GM23338 (cell line): ENCODE measurements around the gene TMEM185A. TPM values are rescaled to one million over a fixed set of nuclear protein-coding genes. Genes with fewer than 3 reads are reported as not detected.

Source experiments
- ATAC-seq: fragments of 200-7000 bp; cut with Tn5 transposase; 3 replicates; pipeline ENCODE4 v1.9.1; 2020
- DNase-seq: peaks from one replicate; pipeline ENCODE4 v3.0.0-alpha.2; 2015; ENCODE audit warnings: low spot score
- H2AFZ ChIP-seq: fragments of 200-600 bp; sonication (generic); 2 replicates; pipeline ENCODE4 v1.8.0; 2016; ENCODE audit warnings: antibody characterized with exemption, mild to moderate bottlenecking, moderate library complexity
- H3F3A ChIP-seq: fragments of 200-600 bp; sonication (generic); replicated peaks from 2 replicates; pipeline ENCODE4 v1.8.0; 2017; ENCODE audit warnings: antibody characterized with exemption, mixed run types, low read depth
- H3K27ac ChIP-seq: fragments of 200-600 bp; sonication (generic); 2 replicates; pipeline ENCODE4 v1.6.1; 2016; ENCODE audit warnings: low read depth
- H3K27me3 ChIP-seq: fragments of 200-600 bp; sonication (generic); 2 replicates; pipeline ENCODE4 v1.8.0; 2016; ENCODE audit warnings: mild to moderate bottlenecking, mixed run types, moderate library complexity; ENCODE audit not compliant: insufficient read depth
- H3K36me3 ChIP-seq: fragments of 200-600 bp; sonication (generic); 2 replicates; pipeline ENCODE4 v1.8.0; 2016; ENCODE audit warnings: mild to moderate bottlenecking; ENCODE audit not compliant: insufficient read depth
- H3K4me1 ChIP-seq: fragments of 200-600 bp; sonication (generic); 2 replicates; pipeline ENCODE4 v1.8.0; 2016; ENCODE audit warnings: mild to moderate bottlenecking, moderate library complexity; ENCODE audit not compliant: insufficient read depth
- H3K4me2 ChIP-seq: fragments of 200-600 bp; sonication (generic); 2 replicates; pipeline ENCODE4 v1.7.1; 2017; ENCODE audit warnings: mixed run types
- H3K4me3 ChIP-seq: fragments of 200-600 bp; sonication (generic); 2 replicates; pipeline ENCODE4 v1.6.1; 2016; ENCODE audit warnings: mixed run types
- H3K79me2 ChIP-seq: fragments of 200-600 bp; sonication (generic); replicated peaks from 2 replicates; pipeline ENCODE4 v1.8.0; 2017; ENCODE audit warnings: mild to moderate bottlenecking; ENCODE audit not compliant: insufficient read depth
- H3K9me2 ChIP-seq: fragments of 200-600 bp; sonication (generic); 2 replicates; pipeline ENCODE4 v1.8.0; 2017; ENCODE audit not compliant: insufficient read depth
- H4K20me1 ChIP-seq: fragments of 200-600 bp; sonication (generic); replicated peaks from 2 replicates; pipeline ENCODE4 v1.8.0; 2017; ENCODE audit warnings: mild to moderate bottlenecking; ENCODE audit not compliant: insufficient read depth
- H3K27ac Mint-ChIP-seq: 2 replicates; pipeline ENCODE4 v1.8.0; 2020; ENCODE audit warnings: inconsistent platforms, mild to moderate bottlenecking, moderate library complexity, mixed read lengths
- H3K27me3 Mint-ChIP-seq: 3 replicates; pipeline ENCODE4 v1.8.0; 2022; ENCODE audit warnings: low read depth, mild to moderate bottlenecking, moderate library complexity, mixed read lengths, inconsistent platforms; ENCODE audit not compliant: insufficient read depth, poor library complexity
- H3K36me3 Mint-ChIP-seq: 3 replicates; pipeline ENCODE4 v1.8.0; 2021; ENCODE audit warnings: low read depth, mild to moderate bottlenecking, inconsistent platforms, moderate library complexity, mixed read lengths
- H3K4me1 Mint-ChIP-seq: 3 replicates; pipeline ENCODE4 v1.8.0; 2020; ENCODE audit warnings: mild to moderate bottlenecking, inconsistent platforms, mixed read lengths
- H3K4me3 Mint-ChIP-seq: 3 replicates; pipeline ENCODE4 v1.8.0; 2021; ENCODE audit warnings: moderate library complexity, mild to moderate bottlenecking, inconsistent platforms, mixed read lengths
- H3K9me3 Mint-ChIP-seq: 3 replicates; pipeline ENCODE4 v1.8.0; 2020; ENCODE audit warnings: moderate library complexity, mild to moderate bottlenecking, inconsistent platforms, mixed read lengths
- CREB1 ChIP-seq: fragments of 250-450 bp; sonication (Bioruptor Pico); IDR thresholded peaks from 2 replicates; pipeline ENCODE4 v1.5.0; 2020; ENCODE audit warnings: low read depth, mild to moderate bottlenecking, moderate library complexity
- CTCF ChIP-seq, 2 experiments: fragments of 200-600 bp in 1 of 2; sonication (generic) in 1 of 2; conservative IDR thresholded peaks; 2 replicates each; pipeline versions ENCODE4 v1.5.1 to v1.6.1; 2016 to 2017; ENCODE audit warnings: antibody characterized with exemption in 2 of 2, low read depth in 2 of 2, mild to moderate bottlenecking in 2 of 2, moderate library complexity in 1 of 2
- EZH2 ChIP-seq: fragments of 200-600 bp; sonication (generic); IDR thresholded peaks from one replicate; pipeline ENCODE4 v1.8.0; 2017; ENCODE audit warnings: antibody characterized with exemption, mild to moderate bottlenecking, low read depth; ENCODE audit not compliant: unreplicated experiment
- JUNB ChIP-seq: IDR thresholded peaks from one replicate; pipeline ENCODE4 v1.6.1; 2016; ENCODE audit warnings: antibody characterized with exemption; ENCODE audit not compliant: unreplicated experiment
- POLR2AphosphoS5 ChIP-seq: IDR thresholded peaks from 2 replicates; pipeline ENCODE4 v1.6.1; 2016; ENCODE audit warnings: antibody characterized with exemption, low read depth
- ZNF331 ChIP-seq: fragments of 250-450 bp; sonication (Bioruptor Pico); IDR thresholded peaks from 2 replicates; pipeline ENCODE4 v1.5.0; 2020; ENCODE audit warnings: low read depth, mild to moderate bottlenecking, moderate library complexity
- long read RNA-seq: library from polyadenylated mRNA; unstranded; transcript quantifications from one replicate; pipeline ENCODE4 v2.0.0, GENCODE V29; 2020; ENCODE audit not compliant: unreplicated experiment
- polyA plus RNA-seq: library from polyadenylated mRNA; unstranded; fragments of >200 nt; fragmentation: Nextera tagmentation; extraction: Ambion mirVana; gene quantifications from 2 replicates; pipeline ENCODE4 v1.2.1, GENCODE V29; 2016
- total RNA-seq: library from RNA; depleted of rRNA; stranded (reverse); fragments of >200 nt; shearing (Covaris generic); gene quantifications from 2 replicates; pipeline ENCODE4 v1.2.3, GENCODE V29; 2014; rRNA removed
- TF ChIP-seq, protein P1 (sequence below): IDR thresholded peaks from one replicate; pipeline ENCODE4 v1.6.1; 2018; ENCODE audit warnings: antibody characterized with exemption; ENCODE audit not compliant: unreplicated experiment
- TF ChIP-seq, protein P2 (sequence below): IDR thresholded peaks from 2 replicates; pipeline ENCODE4 v1.6.1; 2016; ENCODE audit warnings: antibody characterized with exemption

The TMEM185A gene
- total RNA-seq (16.7 and 18.1 TPM in 2 replicates), polyA plus RNA-seq (9.3 and 14.1 TPM in 2 replicates)
- long read RNA-seq, partial matches to known transcripts: 1 of 5 reads
- long read RNA-seq, other reads (novel, unspliced or antisense): 2 of 5 reads

DNA sequence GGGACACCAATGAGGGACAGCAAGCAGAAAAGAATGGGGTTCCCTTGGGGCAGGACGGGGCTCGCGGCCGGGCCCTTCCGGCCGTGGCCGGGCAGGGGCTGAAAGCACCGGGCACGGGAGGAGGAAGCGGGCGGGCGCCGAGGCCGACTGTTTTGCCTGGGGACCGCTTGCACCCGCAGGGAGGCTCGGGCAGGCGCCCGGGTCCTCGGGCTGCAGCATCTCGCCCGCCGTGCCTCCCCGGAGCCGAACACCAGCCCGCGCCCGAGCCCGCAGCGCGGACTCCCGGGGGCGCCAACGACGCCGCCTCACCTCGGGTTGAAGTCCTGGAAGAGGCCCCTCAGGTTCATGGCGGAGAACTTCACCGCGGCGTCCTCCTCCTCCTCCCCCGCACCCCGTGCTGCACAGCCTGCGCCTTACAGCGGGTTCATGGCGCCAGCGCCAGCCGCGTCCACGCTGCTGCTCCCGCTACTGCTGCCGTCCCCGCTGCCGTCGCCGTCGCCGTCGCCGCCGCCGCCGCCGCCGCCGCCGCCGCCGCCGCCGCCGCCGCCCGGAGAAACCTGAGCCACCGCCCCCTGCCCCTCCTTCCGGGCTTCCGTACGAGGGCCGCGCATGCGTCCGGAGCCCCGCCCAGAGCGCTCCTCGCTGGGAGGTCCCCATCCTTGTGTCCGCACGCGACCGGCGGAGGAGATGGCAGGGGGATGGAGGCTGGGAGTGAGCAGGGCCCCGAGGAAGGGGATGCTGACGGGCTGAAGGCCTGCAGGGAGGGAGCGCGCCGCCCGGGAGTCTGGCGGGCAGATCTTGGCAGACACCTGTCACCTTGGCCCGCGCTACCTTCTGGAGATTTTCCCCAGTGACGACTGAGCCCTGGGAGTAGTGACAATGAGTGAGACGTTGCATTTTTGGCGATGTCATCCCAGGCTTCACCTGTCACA, at the start of gene TMEM185A:
TSS of gene TMEM185A (minus strand) at position 559 of the 932 bp plus-strand sequence. CDS start at position 347, 212 bp downstream.
- Histone ChIP-seq H3K27me3 (peaks cover 11% of the 10 kb centered on the region), H2AFZ (no peak within 1 kb of the TSS), H3K4me1 (0 out of 2 replicates have a peak, but pooled peaks cover 8% of the 10 kb centered on the region), H3K36me3 (no peaks in the 10 kb centered on the region), H3K79me2 (peaks cover 33% of the 10 kb centered on the region), H3K4me3 (peak within 1 kb of the TSS; percentile 65), H3K4me2 (peak within 1 kb of the TSS; percentile 86), H3F3A (no peaks in the 10 kb centered on the region), H4K20me1 (0 out of 2 replicates have a peak, but pooled peaks cover 3% of the 10 kb centered on the region), H3K27ac (no peak within 1 kb of the TSS), H3K9me2 (no peaks in the 10 kb centered on the region)
- TF ChIP-seq POLR2AphosphoS5: peak; percentile 56
- TF ChIP-seq, protein P1, sequence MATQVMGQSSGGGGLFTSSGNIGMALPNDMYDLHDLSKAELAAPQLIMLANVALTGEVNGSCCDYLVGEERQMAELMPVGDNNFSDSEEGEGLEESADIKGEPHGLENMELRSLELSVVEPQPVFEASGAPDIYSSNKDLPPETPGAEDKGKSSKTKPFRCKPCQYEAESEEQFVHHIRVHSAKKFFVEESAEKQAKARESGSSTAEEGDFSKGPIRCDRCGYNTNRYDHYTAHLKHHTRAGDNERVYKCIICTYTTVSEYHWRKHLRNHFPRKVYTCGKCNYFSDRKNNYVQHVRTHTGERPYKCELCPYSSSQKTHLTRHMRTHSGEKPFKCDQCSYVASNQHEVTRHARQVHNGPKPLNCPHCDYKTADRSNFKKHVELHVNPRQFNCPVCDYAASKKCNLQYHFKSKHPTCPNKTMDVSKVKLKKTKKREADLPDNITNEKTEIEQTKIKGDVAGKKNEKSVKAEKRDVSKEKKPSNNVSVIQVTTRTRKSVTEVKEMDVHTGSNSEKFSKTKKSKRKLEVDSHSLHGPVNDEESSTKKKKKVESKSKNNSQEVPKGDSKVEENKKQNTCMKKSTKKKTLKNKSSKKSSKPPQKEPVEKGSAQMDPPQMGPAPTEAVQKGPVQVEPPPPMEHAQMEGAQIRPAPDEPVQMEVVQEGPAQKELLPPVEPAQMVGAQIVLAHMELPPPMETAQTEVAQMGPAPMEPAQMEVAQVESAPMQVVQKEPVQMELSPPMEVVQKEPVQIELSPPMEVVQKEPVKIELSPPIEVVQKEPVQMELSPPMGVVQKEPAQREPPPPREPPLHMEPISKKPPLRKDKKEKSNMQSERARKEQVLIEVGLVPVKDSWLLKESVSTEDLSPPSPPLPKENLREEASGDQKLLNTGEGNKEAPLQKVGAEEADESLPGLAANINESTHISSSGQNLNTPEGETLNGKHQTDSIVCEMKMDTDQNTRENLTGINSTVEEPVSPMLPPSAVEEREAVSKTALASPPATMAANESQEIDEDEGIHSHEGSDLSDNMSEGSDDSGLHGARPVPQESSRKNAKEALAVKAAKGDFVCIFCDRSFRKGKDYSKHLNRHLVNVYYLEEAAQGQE: no peak
- H3K36me3 Mint-ChIP-seq: no peaks in the 10 kb centered on the region
- no peak within 1 kb of the TSS for H3K27ac Mint-ChIP-seq
- peaks cover 25% of the 10 kb centered on the region for H3K4me1 Mint-ChIP-seq
- peak; percentile 81 for ATAC-seq
- H3K4me3 Mint-ChIP-seq: peak within 1 kb of the TSS; percentile 94
- H3K27me3 Mint-ChIP-seq: peaks cover 10% of the 10 kb centered on the region
- DNase-seq: peak; percentile 79
- no peaks in the 10 kb centered on the region; the same call in 1 of the 3 replicates for H3K9me3 Mint-ChIP-seq

DNA sequence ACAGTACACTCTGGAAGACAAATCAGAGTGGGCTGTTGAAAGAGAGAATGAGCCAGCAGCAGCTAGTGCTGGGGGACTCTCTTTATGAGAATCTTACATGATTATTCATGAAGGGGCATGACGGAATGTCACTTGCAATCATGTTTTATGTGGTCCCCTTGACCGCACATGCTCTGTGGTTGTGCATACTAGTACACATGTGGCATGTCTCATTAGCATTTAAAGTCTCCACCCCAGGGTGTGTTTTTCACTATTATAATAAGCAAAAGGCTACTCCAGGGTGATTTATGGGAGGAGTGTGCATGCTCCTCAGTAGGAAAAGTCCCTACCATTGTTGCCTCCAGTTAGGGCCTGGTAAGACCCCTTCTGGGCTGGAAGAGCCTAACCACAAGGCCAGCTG, 49.6 kb upstream of the TMEM185A start:
- H4K20me1 ChIP-seq: no peaks in the 10 kb centered on the region
- no peaks in the 10 kb centered on the region for H3K36me3 ChIP-seq
- peak overlapping the region; percentile 50; the same call in 1 of the 2 replicates for H3K4me2 ChIP-seq
- no peak; the same call in 2 of the 3 replicates for ATAC-seq
- H3K79me2 ChIP-seq: no peaks in the 10 kb centered on the region
- H3K27ac ChIP-seq: no peak overlapping the region; the same call in 1 of the 2 replicates
- H3K27me3 Mint-ChIP-seq: peaks cover 2% of the 10 kb centered on the region
- H3K4me1 ChIP-seq: peaks cover 29% of the 10 kb centered on the region
- H3K27me3 ChIP-seq: no peaks in the 10 kb centered on the region
- H3K4me1 Mint-ChIP-seq: peaks cover 28% of the 10 kb centered on the region
- peaks cover 1% of the 10 kb centered on the region; the same call in 1 of the 3 replicates for H3K9me3 Mint-ChIP-seq
- H2AFZ ChIP-seq: no peak overlapping the region
- H3K4me3 Mint-ChIP-seq: no peak overlapping the region
- no peak overlapping the region for H3K4me3 ChIP-seq
- no peaks in the 10 kb centered on the region for H3K36me3 Mint-ChIP-seq
- no peak overlapping the region for H3K27ac Mint-ChIP-seq
- H3K9me2 ChIP-seq: no peaks in the 10 kb centered on the region
- H3F3A ChIP-seq: no peaks in the 10 kb centered on the region
- DNase-seq: no peak
- TF ChIP-seq EZH2 (no peak), ZNF331 (CRISPR knock-in tag) (no peak), POLR2AphosphoS5 (no peak), CREB1 (CRISPR knock-in tag) (no peak), JUNB (no peak), CTCF (conservative IDR thresholded peaks at IDR 0.05; ENCODE audit: low read depth in 2 of 2) (no peak)
- TF ChIP-seq, protein P2, sequence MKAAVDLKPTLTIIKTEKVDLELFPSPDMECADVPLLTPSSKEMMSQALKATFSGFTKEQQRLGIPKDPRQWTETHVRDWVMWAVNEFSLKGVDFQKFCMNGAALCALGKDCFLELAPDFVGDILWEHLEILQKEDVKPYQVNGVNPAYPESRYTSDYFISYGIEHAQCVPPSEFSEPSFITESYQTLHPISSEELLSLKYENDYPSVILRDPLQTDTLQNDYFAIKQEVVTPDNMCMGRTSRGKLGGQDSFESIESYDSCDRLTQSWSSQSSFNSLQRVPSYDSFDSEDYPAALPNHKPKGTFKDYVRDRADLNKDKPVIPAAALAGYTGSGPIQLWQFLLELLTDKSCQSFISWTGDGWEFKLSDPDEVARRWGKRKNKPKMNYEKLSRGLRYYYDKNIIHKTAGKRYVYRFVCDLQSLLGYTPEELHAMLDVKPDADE: no peak
